Left renal pelvis (tissue), 4 donors: Measurements from ENCODE around the gene PHC2. TPM values are rescaled to one million over a fixed set of nuclear protein-coding genes. Genes with fewer than 3 reads are reported as not detected.

Experiments
- DNase-seq, 4 donors: peaks; one replicate each; pipeline ENCODE4 v3.0.0-alpha.2; 2013; ENCODE audit warnings: low read depth in 4 of 4, low spot score in 3 of 4
- polyA plus RNA-seq, 4 donors: library from polyadenylated mRNA; unstranded; fragments of 120-200 nt; gene quantifications; one replicate each; pipeline ENCODE4 v1.2.1, GENCODE V29; 2013; ENCODE audit not compliant: insufficient read length in 4 of 4

The PHC2 gene
- polyA plus RNA-seq, 4 donors = 96.3 to 115 (median 102) TPM

DNA sequence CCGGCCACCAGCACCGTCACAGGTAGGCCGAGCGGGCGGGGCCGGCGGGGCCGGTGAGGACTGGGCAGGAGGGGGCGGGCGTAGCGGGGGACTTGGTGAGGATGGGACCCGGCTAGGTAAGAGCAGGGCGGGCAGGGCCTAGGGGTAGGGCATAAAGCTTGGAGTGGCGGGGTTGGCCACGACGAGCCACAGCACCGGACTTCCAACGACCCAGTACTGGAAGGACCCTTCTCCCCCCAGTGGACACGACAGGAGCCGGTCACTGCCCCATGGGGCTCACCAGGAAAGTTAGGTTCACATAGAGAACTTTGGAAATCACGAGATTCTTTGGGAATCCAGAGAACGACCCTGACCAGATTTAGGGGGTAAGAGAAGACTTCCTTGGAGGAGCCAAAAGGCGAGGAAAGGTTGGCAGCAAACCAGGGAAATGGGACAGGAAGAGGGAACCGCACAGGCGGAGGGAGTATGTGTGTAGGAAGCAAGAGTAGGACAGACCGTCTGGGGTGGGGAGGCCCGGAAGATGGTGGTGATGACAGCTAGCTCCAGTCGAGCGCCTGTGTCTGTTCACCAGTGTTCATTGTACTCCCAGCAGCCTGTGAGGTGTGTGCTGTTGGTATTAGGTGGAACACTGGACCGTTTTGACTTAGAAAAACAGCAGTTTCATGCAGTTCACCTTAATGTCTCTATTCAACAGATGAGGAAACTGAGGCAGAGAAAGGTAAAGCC is 154.2 kb downstream of the PHC2 start:
- no peak for DNase-seq

DNA sequence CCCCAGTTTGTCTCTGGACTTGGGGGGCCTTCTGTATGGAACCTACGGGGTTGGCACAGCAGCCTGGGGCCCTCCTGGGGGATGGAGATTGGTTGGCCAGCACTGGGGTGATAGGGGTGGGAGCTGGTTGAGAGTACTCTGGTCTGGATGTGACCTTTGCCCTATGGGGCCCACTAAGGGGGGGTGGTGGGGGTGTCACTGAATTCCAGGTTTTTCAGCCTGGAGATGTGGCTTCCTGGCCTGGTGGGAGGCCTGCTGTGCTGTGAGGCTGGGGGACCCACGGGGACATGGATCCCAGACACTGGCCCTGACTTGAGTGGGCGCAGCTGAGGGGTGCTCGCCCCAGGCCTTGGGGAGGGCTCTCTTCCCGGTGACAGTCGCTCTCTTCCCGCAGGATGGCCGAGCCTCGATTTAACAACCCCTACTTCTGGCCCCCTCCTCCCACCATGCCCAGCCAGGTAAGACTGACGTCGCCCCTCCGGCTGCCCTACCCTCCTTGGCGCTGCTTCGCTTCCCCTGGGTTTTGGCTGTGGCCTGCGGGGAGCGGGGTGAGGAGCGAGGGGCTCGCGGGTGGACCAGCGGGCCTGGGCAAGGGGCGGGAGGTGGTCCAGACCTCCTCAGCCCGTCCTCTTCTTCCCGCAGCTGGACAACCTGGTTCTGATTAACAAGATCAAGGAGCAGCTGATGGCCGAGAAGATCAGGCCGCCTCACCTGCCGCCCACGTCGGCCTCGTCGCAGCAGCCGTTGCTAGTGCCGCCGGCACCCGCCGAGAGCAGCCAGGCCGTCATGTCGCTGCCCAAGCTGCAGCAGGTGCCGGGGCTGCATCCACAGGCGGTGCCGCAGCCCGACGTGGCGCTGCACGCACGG is 155.0 kb downstream of the PHC2 start:
- no peak for DNase-seq

DNA sequence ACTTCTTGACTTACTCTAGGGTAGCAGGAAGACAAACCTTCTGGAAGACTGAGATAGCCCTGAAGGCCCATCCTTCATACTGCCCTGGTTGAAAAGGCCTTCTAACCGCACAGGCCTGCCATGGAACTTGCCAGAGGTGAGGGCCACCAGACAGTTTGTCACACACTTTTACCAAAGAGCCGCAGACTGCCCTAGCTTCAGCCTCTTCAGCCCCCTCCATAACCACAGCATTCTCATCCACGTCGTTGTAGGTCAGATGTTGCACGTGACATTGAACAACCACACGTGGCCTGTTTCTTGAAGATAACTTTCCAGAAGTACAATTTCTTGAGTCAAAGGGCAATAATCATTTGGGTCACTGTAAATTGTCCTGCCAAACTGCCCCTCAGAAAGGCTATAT is 155.7 kb downstream of the PHC2 start:
- DNase-seq = no peak

DNA sequence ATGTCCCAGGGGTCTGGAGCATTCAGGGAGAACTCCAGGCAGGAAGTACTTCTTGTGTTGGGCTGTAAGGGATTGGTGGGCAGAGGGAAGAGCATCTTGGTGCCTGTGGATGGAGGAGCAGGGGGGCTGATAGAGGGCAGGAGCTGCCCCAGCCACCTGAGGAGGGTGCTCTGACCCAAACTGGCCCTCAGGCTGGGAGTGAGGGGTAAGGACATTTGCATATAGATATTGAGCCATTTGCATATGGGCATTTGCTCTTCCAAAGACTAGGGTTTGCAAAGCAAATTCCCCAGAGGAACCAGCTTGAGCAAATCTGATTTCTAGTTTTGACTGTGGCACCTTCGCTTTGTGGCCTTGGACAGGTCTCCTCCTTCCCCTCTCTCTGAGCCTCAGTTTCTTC is 156.4 kb downstream of the PHC2 start:
- no peak for DNase-seq

DNA sequence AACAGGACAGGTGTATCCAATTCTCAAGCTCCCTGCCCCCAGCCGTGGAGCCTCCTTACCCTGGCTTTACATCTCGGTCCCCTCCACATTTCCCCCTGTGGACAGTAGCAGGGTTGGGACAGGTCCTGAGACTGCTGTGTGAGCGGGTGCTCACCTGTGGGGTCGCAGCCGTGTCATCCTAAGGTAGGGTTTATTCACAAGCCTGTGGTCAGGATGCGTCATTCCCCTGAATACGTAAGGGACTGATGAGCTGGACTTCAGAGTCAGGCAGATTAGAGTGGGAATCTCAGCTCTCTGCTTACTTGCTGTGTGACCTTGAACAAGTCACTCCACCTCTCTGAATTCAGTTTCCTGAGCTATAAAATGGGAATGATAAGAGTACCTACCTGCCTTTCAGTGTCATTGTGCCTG is 156.9 kb downstream of the PHC2 start:
- DNase-seq = no peak

Other genes starting within 250 kb of the PHC2 start
- 10 to 100 TPM in 1 of 4 donors, 1 to 10 TPM in 3; 5.8 to 10.6 (median 8.0) TPM for gene TRIM62, start 249.1 kb downstream of the PHC2 start, polyA plus RNA-seq
- gene ZNF362, start 174.6 kb downstream of the PHC2 start, polyA plus RNA-seq = 10 to 100 TPM; 53.4 to 68.1 (median 61.4) TPM
- gene A3GALT2, start 110.0 kb downstream of the PHC2 start, polyA plus RNA-seq = under 1 TPM in 1 of 4 donors, not detected in 3; 0.12 TPM
- gene ZSCAN20, start 41.5 kb upstream of the PHC2 start, polyA plus RNA-seq = 1 to 10 TPM; 4.8 to 6.3 (median 5.2) TPM